ENCODE data around the gene DARS2. TPM values are rescaled to one million over a fixed set of nuclear protein-coding genes. Genes with fewer than 3 reads are reported as not detected.

DARS2 gene
- total RNA-seq, 1 experiment from 2014 or later, result 25.6 TPM

DNA sequence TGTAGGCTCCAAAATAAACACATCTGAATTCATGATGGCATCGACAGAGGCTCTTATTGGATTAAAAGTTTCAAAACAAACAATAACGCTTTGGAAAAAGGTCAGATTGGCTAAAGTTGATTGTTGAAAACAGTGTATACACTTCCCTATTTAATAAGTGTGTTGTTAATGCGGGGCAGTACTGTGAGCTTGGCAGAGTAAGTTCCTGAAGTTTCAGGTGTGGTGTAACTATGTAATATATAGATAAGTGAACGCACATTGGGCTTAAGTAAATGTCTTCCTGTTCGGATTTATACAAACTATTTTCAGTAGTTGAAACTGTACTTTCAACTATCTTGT lies 44.5 kb downstream of the DARS2 start:
- H3K36me3 ChIP-seq (ENCODE audit: control insufficient read depth in 1 of 2, insufficient read depth in 2 of 2, low read length in 2 of 2), result peaks cover 28 to 37% of the 10 kb centered on the region in 2 experiments
- H3K27ac ChIP-seq (ENCODE audit: low read depth, low read length), result peak overlapping the region; percentile 85
- POLR2A ChIA-PET, result interaction anchor here (1.4 to 1.9 kb wide), 5 partner anchors 8 to 1130 kb away, joined by 3 to 11 read pairs (median 8); no protein-coding TSS in a partner anchor
- intact Hi-C loops (cut with micrococcal nuclease), result loop anchor here (2.0 to 10.0 kb wide), 2 partner anchors 206 to 346 kb away; no protein-coding TSS in a partner anchor
- DNase-seq (ENCODE audit: low read depth, low spot score) (no peak), ATAC-seq (no peak)
- H3K4me3 ChIP-seq (replicated peaks in 1 of 2; ENCODE audit: low read depth in 1 of 2, low read length in 2 of 2), result peak overlapping the region; percentile 69 to 94
- RAD21 ChIA-PET (ENCODE audit: low non-redundant PET in 1 of 2, low total read pairs in 2 of 2, uncharacterized antibody in 2 of 2, unreplicated experiment in 2 of 2), result no interaction called here
- H3K9me2 ChIP-seq (ENCODE audit: insufficient read depth), result no peaks in the 10 kb centered on the region
- no peaks in the 10 kb centered on the region for H3K9me3 ChIP-seq (ENCODE audit: control insufficient read depth in 1 of 2, insufficient read depth in 1 of 2, low read depth in 1 of 2, low read length in 2 of 2)
- TF ChIP-seq EZH2phosphoT487 (IDR thresholded peaks at IDR 0.05; ENCODE audit: borderline replicate concordance), result no peak
- no peak for TF ChIP-seq CEBPB (IDR thresholded peaks at IDR 0.05; ENCODE audit: low read depth)
- TF ChIP-seq SRF (IDR thresholded peaks at IDR 0.05; ENCODE audit: low read depth), result no peak
- no peak for TF ChIP-seq FOSL1 (IDR thresholded peaks at IDR 0.05; ENCODE audit: low read depth)
- TF ChIP-seq ZNF274 (IDR thresholded peaks at IDR 0.05; ENCODE audit: low read depth, low read length), result no peak
- no peak for TF ChIP-seq ELF1 (IDR thresholded peaks at IDR 0.05; ENCODE audit: borderline replicate concordance, low read depth)
- TF ChIP-seq JUND (IDR thresholded peaks at IDR 0.05), result no peak
- no peak for TF ChIP-seq SIN3A (IDR thresholded peaks at IDR 0.05; ENCODE audit: low read depth)
- TF ChIP-seq EZH2 (IDR thresholded peaks at IDR 0.05), result no peak
- TF ChIP-seq EGR1 (IDR thresholded peaks at IDR 0.05; ENCODE audit: low read depth), result no peak
- TF ChIP-seq, protein P1, sequence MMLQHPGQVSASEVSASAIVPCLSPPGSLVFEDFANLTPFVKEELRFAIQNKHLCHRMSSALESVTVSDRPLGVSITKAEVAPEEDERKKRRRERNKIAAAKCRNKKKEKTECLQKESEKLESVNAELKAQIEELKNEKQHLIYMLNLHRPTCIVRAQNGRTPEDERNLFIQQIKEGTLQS (IDR thresholded peaks at IDR 0.05), result no peak
- no peak for TF ChIP-seq YY1 (IDR thresholded peaks at IDR 0.05; ENCODE audit: extremely low read depth, insufficient replicate concordance, low read depth, low read length)
- TF ChIP-seq SP1 (IDR thresholded peaks at IDR 0.05; ENCODE audit: low read depth), result no peak
- TF ChIP-seq TCF7L2 (IDR thresholded peaks at IDR 0.05; ENCODE audit: borderline replicate concordance, extremely low read depth, insufficient read depth, insufficient read length), result no peak
- TF ChIP-seq, protein P2, sequence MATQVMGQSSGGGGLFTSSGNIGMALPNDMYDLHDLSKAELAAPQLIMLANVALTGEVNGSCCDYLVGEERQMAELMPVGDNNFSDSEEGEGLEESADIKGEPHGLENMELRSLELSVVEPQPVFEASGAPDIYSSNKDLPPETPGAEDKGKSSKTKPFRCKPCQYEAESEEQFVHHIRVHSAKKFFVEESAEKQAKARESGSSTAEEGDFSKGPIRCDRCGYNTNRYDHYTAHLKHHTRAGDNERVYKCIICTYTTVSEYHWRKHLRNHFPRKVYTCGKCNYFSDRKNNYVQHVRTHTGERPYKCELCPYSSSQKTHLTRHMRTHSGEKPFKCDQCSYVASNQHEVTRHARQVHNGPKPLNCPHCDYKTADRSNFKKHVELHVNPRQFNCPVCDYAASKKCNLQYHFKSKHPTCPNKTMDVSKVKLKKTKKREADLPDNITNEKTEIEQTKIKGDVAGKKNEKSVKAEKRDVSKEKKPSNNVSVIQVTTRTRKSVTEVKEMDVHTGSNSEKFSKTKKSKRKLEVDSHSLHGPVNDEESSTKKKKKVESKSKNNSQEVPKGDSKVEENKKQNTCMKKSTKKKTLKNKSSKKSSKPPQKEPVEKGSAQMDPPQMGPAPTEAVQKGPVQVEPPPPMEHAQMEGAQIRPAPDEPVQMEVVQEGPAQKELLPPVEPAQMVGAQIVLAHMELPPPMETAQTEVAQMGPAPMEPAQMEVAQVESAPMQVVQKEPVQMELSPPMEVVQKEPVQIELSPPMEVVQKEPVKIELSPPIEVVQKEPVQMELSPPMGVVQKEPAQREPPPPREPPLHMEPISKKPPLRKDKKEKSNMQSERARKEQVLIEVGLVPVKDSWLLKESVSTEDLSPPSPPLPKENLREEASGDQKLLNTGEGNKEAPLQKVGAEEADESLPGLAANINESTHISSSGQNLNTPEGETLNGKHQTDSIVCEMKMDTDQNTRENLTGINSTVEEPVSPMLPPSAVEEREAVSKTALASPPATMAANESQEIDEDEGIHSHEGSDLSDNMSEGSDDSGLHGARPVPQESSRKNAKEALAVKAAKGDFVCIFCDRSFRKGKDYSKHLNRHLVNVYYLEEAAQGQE (IDR thresholded peaks at IDR 0.05; ENCODE audit: low read depth), result no peak
- TF ChIP-seq, protein P3, sequence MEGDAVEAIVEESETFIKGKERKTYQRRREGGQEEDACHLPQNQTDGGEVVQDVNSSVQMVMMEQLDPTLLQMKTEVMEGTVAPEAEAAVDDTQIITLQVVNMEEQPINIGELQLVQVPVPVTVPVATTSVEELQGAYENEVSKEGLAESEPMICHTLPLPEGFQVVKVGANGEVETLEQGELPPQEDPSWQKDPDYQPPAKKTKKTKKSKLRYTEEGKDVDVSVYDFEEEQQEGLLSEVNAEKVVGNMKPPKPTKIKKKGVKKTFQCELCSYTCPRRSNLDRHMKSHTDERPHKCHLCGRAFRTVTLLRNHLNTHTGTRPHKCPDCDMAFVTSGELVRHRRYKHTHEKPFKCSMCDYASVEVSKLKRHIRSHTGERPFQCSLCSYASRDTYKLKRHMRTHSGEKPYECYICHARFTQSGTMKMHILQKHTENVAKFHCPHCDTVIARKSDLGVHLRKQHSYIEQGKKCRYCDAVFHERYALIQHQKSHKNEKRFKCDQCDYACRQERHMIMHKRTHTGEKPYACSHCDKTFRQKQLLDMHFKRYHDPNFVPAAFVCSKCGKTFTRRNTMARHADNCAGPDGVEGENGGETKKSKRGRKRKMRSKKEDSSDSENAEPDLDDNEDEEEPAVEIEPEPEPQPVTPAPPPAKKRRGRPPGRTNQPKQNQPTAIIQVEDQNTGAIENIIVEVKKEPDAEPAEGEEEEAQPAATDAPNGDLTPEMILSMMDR (IDR thresholded peaks at IDR 0.05 in 2 of 3, conservative IDR thresholded peaks at IDR 0.05 in 1 of 3; ENCODE audit: borderline replicate concordance in 1 of 3, insufficient read depth in 1 of 3, low read depth in 2 of 3, low read length in 2 of 3), result no peak
- TF ChIP-seq, protein P4, sequence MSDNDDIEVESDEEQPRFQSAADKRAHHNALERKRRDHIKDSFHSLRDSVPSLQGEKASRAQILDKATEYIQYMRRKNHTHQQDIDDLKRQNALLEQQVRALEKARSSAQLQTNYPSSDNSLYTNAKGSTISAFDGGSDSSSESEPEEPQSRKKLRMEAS (IDR thresholded peaks at IDR 0.05), result no peak
- TF ChIP-seq POLR2A (IDR thresholded peaks at IDR 0.05; ENCODE audit: borderline replicate concordance, extremely low read depth, insufficient read depth, insufficient read length), result no peak
- TF ChIP-seq, protein P5, sequence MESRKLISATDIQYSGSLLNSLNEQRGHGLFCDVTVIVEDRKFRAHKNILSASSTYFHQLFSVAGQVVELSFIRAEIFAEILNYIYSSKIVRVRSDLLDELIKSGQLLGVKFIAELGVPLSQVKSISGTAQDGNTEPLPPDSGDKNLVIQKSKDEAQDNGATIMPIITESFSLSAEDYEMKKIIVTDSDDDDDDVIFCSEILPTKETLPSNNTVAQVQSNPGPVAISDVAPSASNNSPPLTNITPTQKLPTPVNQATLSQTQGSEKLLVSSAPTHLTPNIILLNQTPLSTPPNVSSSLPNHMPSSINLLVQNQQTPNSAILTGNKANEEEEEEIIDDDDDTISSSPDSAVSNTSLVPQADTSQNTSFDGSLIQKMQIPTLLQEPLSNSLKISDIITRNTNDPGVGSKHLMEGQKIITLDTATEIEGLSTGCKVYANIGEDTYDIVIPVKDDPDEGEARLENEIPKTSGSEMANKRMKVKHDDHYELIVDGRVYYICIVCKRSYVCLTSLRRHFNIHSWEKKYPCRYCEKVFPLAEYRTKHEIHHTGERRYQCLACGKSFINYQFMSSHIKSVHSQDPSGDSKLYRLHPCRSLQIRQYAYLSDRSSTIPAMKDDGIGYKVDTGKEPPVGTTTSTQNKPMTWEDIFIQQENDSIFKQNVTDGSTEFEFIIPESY (IDR thresholded peaks at IDR 0.05; ENCODE audit: extremely low read depth, insufficient replicate concordance, low read length), result no peak
- TF ChIP-seq POLR2AphosphoS5 (IDR thresholded peaks at IDR 0.05; ENCODE audit: low read depth, low read length), result no peak
- H3K4me2 ChIP-seq (ENCODE audit: low read length), result peak overlapping the region; percentile 95
- peaks cover 11 to 32% of the 10 kb centered on the region in 2 experiments; a peak in 3 of 4 replicates for H3K4me1 ChIP-seq (ENCODE audit: control insufficient read depth in 1 of 2, insufficient read depth in 2 of 2, low read length in 2 of 2)
- H3K9ac ChIP-seq (ENCODE audit: low read length), result peak overlapping the region; percentile 76
- H3K79me2 ChIP-seq (ENCODE audit: insufficient read depth, low read length), result peaks cover 38% of the 10 kb centered on the region
- H4K20me1 ChIP-seq (ENCODE audit: insufficient read depth), result peaks cover 26% of the 10 kb centered on the region; the same call in 1 of the 2 replicates
- H3K27me3 ChIP-seq (ENCODE audit: insufficient read depth, low read length), result no peaks in the 10 kb centered on the region
- CTCF ChIA-PET, result no interaction called here
- peak overlapping the region; percentile 69 for H2AFZ ChIP-seq (ENCODE audit: low read depth, low read length, poor library complexity, severe bottlenecking)
- TSS peak; percentile 66 for BruUV-seq (replicated peaks)

Data from HCT116 (cell line).